ENCODE data around the gene SALL1.

- TF ChIP-seq CTCF (optimal IDR thresholded peaks at IDR 0.05 in 1 of 3, IDR thresholded peaks at IDR 0.05 in 1 of 3, conservative IDR thresholded peaks at IDR 0.05 in 1 of 3; ENCODE audit: extremely low read depth in 1 of 3, insufficient read depth in 2 of 3, low read length in 3 of 3) (no peak), EZH2 (IDR thresholded peaks at IDR 0.05; ENCODE audit: low read length) (no peak)
These were observed 7.7 kb downstream of the SALL1 start for GRCh38 chr16:51143196-51143977.
